ENCODE data around the gene HNRNPD. TPM values are rescaled to one million over a fixed set of nuclear protein-coding genes. Genes with fewer than 3 reads are reported as not detected.
A peak's percentile ranks its signal among the peaks of the same experiment; 100 is the strongest.

The HNRNPD gene
- total RNA-seq, 4 donors from 2014 or later = 53.9 to 85.6 (median 69.0) TPM

- Histone ChIP-seq H3K4me1 (peaks cover 63 to 91% (median 83%) of the 10 kb centered on the region in 4 donors), H3K27me3 (no peaks in the 10 kb centered on the region), H3K27ac (replicated peaks in 1 of 4) (peak overlapping the region in 3 of 4 donors; percentile 31 to 73 (median 55)), H3K9me3 (no peaks in the 10 kb centered on the region), H3K4me3 (no peak overlapping the region), H3K36me3 (peaks cover 13 to 30% (median 21%) of the 10 kb centered on the region in 4 donors)
- DNase-seq (ENCODE audit: extremely low spot score) = no peak
- 88% methylated on average over 4 of the region's 4 CpGs for WGBS
- intact Hi-C loops (cut with DNase I) = loop anchor here (5.0 kb wide), 3 partner anchors 73 to 953 kb away; partner anchors contain the start of gene RASGEF1B
- peak; percentile 68 to 76 (median 71) for TF ChIP-seq CTCF (IDR thresholded peaks at IDR 0.05)
- no peak for TF ChIP-seq POLR2AphosphoS5 (IDR thresholded peaks at IDR 0.05)
Observed at GRCh38 chr4:82360298-82361177, 13.3 kb downstream of the HNRNPD start.

GRCh38 chr4:82358847-82359246 is 14.9 kb downstream of the HNRNPD start:
- peaks cover 52 to 76% (median 66%) of the 10 kb centered on the region in 4 donors for H3K4me1 ChIP-seq
- intact Hi-C loops (cut with DNase I) = no loop called here
- H3K36me3 ChIP-seq = peaks cover 19 to 47% (median 37%) of the 10 kb centered on the region in 4 donors
- H3K27me3 ChIP-seq = no peaks in the 10 kb centered on the region
- H3K27ac ChIP-seq (replicated peaks in 1 of 4) = peak overlapping the region; percentile 31 to 73 (median 56)
- H3K9me3 ChIP-seq = no peaks in the 10 kb centered on the region
- TF ChIP-seq EP300 (IDR thresholded peaks at IDR 0.05) = no peak
- TF ChIP-seq CTCF (IDR thresholded peaks at IDR 0.05) = no peak
- TF ChIP-seq POLR2A (IDR thresholded peaks at IDR 0.05; ENCODE audit: low read depth) = no peak
- TF ChIP-seq POLR2AphosphoS5 (IDR thresholded peaks at IDR 0.05) = no peak
- no peak for DNase-seq (ENCODE audit: extremely low spot score)
- no peak overlapping the region for H3K4me3 ChIP-seq

- peaks cover 44 to 72% (median 63%) of the 10 kb centered on the region in 4 donors for H3K4me1 ChIP-seq
- H3K9me3 ChIP-seq = no peaks in the 10 kb centered on the region
- H3K27ac ChIP-seq (replicated peaks in 1 of 4) = no peak overlapping the region
- 89% methylated on average over 5 of the region's 5 CpGs for WGBS
- H3K27me3 ChIP-seq = no peaks in the 10 kb centered on the region
- TF ChIP-seq POLR2AphosphoS5 (IDR thresholded peaks at IDR 0.05) = no peak
- TF ChIP-seq CTCF (IDR thresholded peaks at IDR 0.05) = no peak
- no peak for TF ChIP-seq POLR2A (IDR thresholded peaks at IDR 0.05; ENCODE audit: low read depth)
- TF ChIP-seq EP300 (IDR thresholded peaks at IDR 0.05) = no peak
- no peak for DNase-seq (ENCODE audit: extremely low spot score)
- intact Hi-C loops (cut with DNase I) = no loop called here
- peaks cover 19 to 59% (median 41%) of the 10 kb centered on the region in 4 donors for H3K36me3 ChIP-seq
- H3K4me3 ChIP-seq = no peak overlapping the region
Observed at GRCh38 chr4:82357640-82358039, 16.2 kb downstream of the HNRNPD start.

- DNase-seq (ENCODE audit: extremely low spot score) = no peak
- TF ChIP-seq POLR2A (IDR thresholded peaks at IDR 0.05; ENCODE audit: low read depth) (no peak), POLR2AphosphoS5 (IDR thresholded peaks at IDR 0.05) (no peak), CTCF (IDR thresholded peaks at IDR 0.05) (no peak), EP300 (IDR thresholded peaks at IDR 0.05) (no peak)
- intact Hi-C loops (cut with DNase I) = no loop called here
- Histone ChIP-seq H3K27me3 (no peaks in the 10 kb centered on the region), H3K9me3 (no peaks in the 10 kb centered on the region), H3K4me3 (no peak overlapping the region), H3K36me3 (peaks cover 24 to 86% (median 55%) of the 10 kb centered on the region in 4 donors), H3K4me1 (peaks cover 32 to 56% (median 44%) of the 10 kb centered on the region in 4 donors), H3K27ac (replicated peaks in 1 of 4) (no peak overlapping the region)
- WGBS = 94% methylated on average over 11 of the region's 11 CpGs
Observed at GRCh38 chr4:82354788-82355187, 19.0 kb downstream of the HNRNPD start.

All from esophagus muscularis mucosa (tissue), 4 donors.